CD4-positive, alpha-beta memory T cell (primary cell): Measurements from ENCODE around the gene RPS3. TPM values are rescaled to one million over a fixed set of nuclear protein-coding genes. Genes with fewer than 3 reads are reported as not detected.
"Not testable (repeated sequence)": the region's sequence is repeated elsewhere in the genome, so short reads cannot be mapped to it uniquely, and the experiment has no call there.

Experiments used
- CTCF ChIA-PET: fragments of 350-600 bp; sonication (Branson Sonifier 250); formaldehyde crosslinking; loops from one replicate; lab custom pipeline; 2021; ENCODE audit warnings: inconsistent platforms; ENCODE audit not compliant: partially characterized antibody; lab: Charles Lee
- POLR2A ChIA-PET: fragments of 350-600 bp; sonication (Branson Sonifier 250); formaldehyde crosslinking; loops from one replicate; lab custom pipeline; 2021; ENCODE audit not compliant: partially characterized antibody; lab: Charles Lee
- DNase-seq, 5 donors: peaks; one replicate each; pipeline versions ENCODE4 v3.0.0 to v3.0.0-alpha.2; 2020 to 2022; ENCODE audit warnings: mixed read lengths in 1 of 5
- H3K27ac ChIP-seq: one replicate; pipeline ENCODE4 v1.7.0; 2013; ENCODE audit warnings: low read depth, low read length
- H3K27me3 ChIP-seq: 2 replicates; pipeline ENCODE4 v1.7.0; 2013; ENCODE audit warnings: mild to moderate bottlenecking, low read length, moderate library complexity; ENCODE audit not compliant: insufficient read depth
- H3K36me3 ChIP-seq: 2 replicates; pipeline ENCODE4 v1.7.0; 2013; ENCODE audit warnings: mild to moderate bottlenecking, low read length, moderate library complexity; ENCODE audit not compliant: insufficient read depth
- H3K4me1 ChIP-seq: 2 replicates; pipeline ENCODE4 v1.7.0; 2013; ENCODE audit warnings: mild to moderate bottlenecking, low read length, moderate library complexity; ENCODE audit not compliant: insufficient read depth
- H3K4me3 ChIP-seq, 2 donors: one replicate each; pipeline ENCODE4 v1.7.0; 2013; ENCODE audit warnings: low read length in 2 of 2, mild to moderate bottlenecking in 1 of 2
- H3K9me3 ChIP-seq, 2 donors: one replicate each; pipeline ENCODE4 v1.7.0; 2013; ENCODE audit warnings: low read length in 2 of 2, control low read depth in 1 of 2; ENCODE audit not compliant: control insufficient read depth in 1 of 2
- H3K27ac Mint-ChIP-seq, 7 donors: one replicate each; pipeline ENCODE4 v1.8.0; 2020 to 2021; ENCODE audit warnings: mixed read lengths in 7 of 7, mild to moderate bottlenecking in 6 of 7, inconsistent platforms in 3 of 7, moderate library complexity in 3 of 7
- H3K27me3 Mint-ChIP-seq, 2 donors: one replicate each; pipeline ENCODE4 v1.8.0; 2020 to 2021; ENCODE audit warnings: mixed read lengths in 2 of 2
- H3K36me3 Mint-ChIP-seq, 2 donors: one replicate each; pipeline ENCODE4 v1.8.0; 2020 to 2021; ENCODE audit warnings: mixed read lengths in 2 of 2, inconsistent platforms in 1 of 2, mild to moderate bottlenecking in 1 of 2
- H3K4me1 Mint-ChIP-seq, 4 donors: one replicate each; pipeline ENCODE4 v1.8.0; 2020 to 2021; ENCODE audit warnings: mixed read lengths in 4 of 4, mild to moderate bottlenecking in 1 of 4
- H3K4me3 Mint-ChIP-seq, 8 donors: one replicate each; pipeline ENCODE4 v1.8.0; 2020 to 2021; ENCODE audit warnings: mixed read lengths in 8 of 8, mild to moderate bottlenecking in 7 of 8, moderate library complexity in 6 of 8, inconsistent platforms in 3 of 8
- H3K9me3 Mint-ChIP-seq, 8 donors: one replicate each; pipeline ENCODE4 v1.8.0; 2020 to 2021; ENCODE audit warnings: mixed read lengths in 8 of 8, mild to moderate bottlenecking in 5 of 8, inconsistent platforms in 3 of 8, moderate library complexity in 1 of 8
- intact Hi-C: fragments of 100-400 bp; cut with micrococcal nuclease; formaldehyde crosslinking; loops from one replicate; pipeline ENCODE4 v1.15.1; 2023
- polyA plus RNA-seq, 2 donors: library from polyadenylated mRNA; unstranded; fragments of 300-500 nt; fragmentation: Illumina TruSeq; gene quantifications; one replicate each; pipeline ENCODE4 v1.2.3, GENCODE V29; 2021
- total RNA-seq, 2 experiments: library from RNA; stranded (reverse); gene quantifications; one replicate each; pipeline ENCODE4 v1.2.3, GENCODE V29; 2021

Gene RPS3
- total and polyA plus RNA-seq, 4 experiments from 2014 or later = 4,846 to 5,812 (median 5,249) TPM

GRCh38 chr11:75351791-75352587 lies 47.3 kb upstream of the RPS3 start:
- Mint-ChIP-seq H3K4me3 (peak overlapping the region; percentile 90 to 96 (median 94)), H3K27ac (peak overlapping the region; percentile 87 to 96 (median 93)), H3K4me1 (peaks cover 40 to 73% (median 55%) of the 10 kb centered on the region in 4 donors), H3K9me3 (no peaks in the 10 kb centered on the region), H3K27me3 (no peaks in the 10 kb centered on the region), H3K36me3 (peaks cover 0 to 12% of the 10 kb centered on the region in 2 donors)
- ChIA-PET POLR2A (interaction anchor here (0.8 to 5.0 kb wide), 16 partner anchors 10 to 173 kb away, joined by 3 to 113 read pairs (median 6); partner anchors contain the start of gene RPS3), CTCF (interaction anchor here (0.9 to 6.6 kb wide), 11 partner anchors 10 to 76 kb away, joined by 3 to 43 read pairs (median 6); no protein-coding TSS in a partner anchor)
- H3K9me3 ChIP-seq = no peaks in the 10 kb centered on the region
- no peaks in the 10 kb centered on the region for H3K36me3 ChIP-seq
- intact Hi-C loops = loop anchor here (2.0 kb wide), 1 partner anchor 23 kb away; no protein-coding TSS in a partner anchor
- H3K27ac ChIP-seq = peak overlapping the region; percentile 75
- no peaks in the 10 kb centered on the region for H3K27me3 ChIP-seq
- H3K4me1 ChIP-seq = peaks cover 49% of the 10 kb centered on the region
- peak; percentile 70 to 80 (median 74) for DNase-seq
- peak overlapping the region; percentile 77 to 83 for H3K4me3 ChIP-seq

- peaks cover 41% of the 10 kb centered on the region for H3K4me1 ChIP-seq
- ChIA-PET CTCF (interaction anchor here (0.9 to 6.6 kb wide), 9 partner anchors 10 to 76 kb away, joined by 3 to 43 read pairs (median 6); no protein-coding TSS in a partner anchor), POLR2A (interaction anchor here (0.8 to 5.0 kb wide), 13 partner anchors 10 to 172 kb away, joined by 3 to 113 read pairs (median 7); partner anchors contain the start of gene RPS3)
- Mint-ChIP-seq H3K27me3 (no peaks in the 10 kb centered on the region), H3K36me3 (peaks cover 0 to 12% of the 10 kb centered on the region in 2 donors), H3K4me3 (peak overlapping the region; percentile 90 to 96 (median 94)), H3K9me3 (no peaks in the 10 kb centered on the region), H3K4me1 (peaks cover 35 to 66% (median 49%) of the 10 kb centered on the region in 4 donors), H3K27ac (peak overlapping the region; percentile 87 to 96 (median 92))
- intact Hi-C loops = no loop called here
- peak overlapping the region; percentile 77 to 83 for H3K4me3 ChIP-seq
- no peaks in the 10 kb centered on the region for H3K9me3 ChIP-seq
- no peaks in the 10 kb centered on the region for H3K36me3 ChIP-seq
- DNase-seq = peak in 1 of 5 donors; percentile 38
- no peaks in the 10 kb centered on the region for H3K27me3 ChIP-seq
- H3K27ac ChIP-seq = peak overlapping the region; percentile 75
Observed at GRCh38 chr11:75352588-75353206, 46.6 kb upstream of the RPS3 start.

GRCh38 chr11:75355051-75355450 lies 44.3 kb upstream of the RPS3 start:
- no peak overlapping the region for H3K27ac ChIP-seq
- intact Hi-C loops = no loop called here
- ChIA-PET POLR2A (interaction anchor here (0.7 kb wide), 1 partner anchor 122 kb away, joined by 3 read pairs; no protein-coding TSS in a partner anchor), CTCF (interaction anchor here (1.3 to 1.4 kb wide), 2 partner anchors 14 to 26 kb away, joined by 4 to 5 read pairs; no protein-coding TSS in a partner anchor)
- H3K36me3 Mint-ChIP-seq = peaks cover 0 to 12% of the 10 kb centered on the region in 2 donors
- no peak for DNase-seq
- no peak overlapping the region for H3K4me3 ChIP-seq
- H3K9me3 ChIP-seq = no peaks in the 10 kb centered on the region
- no peaks in the 10 kb centered on the region for H3K9me3 Mint-ChIP-seq
- peaks cover 19% of the 10 kb centered on the region for H3K4me1 ChIP-seq
- no peak overlapping the region for H3K4me3 Mint-ChIP-seq
- H3K27me3 ChIP-seq = no peaks in the 10 kb centered on the region
- H3K36me3 ChIP-seq = no peaks in the 10 kb centered on the region
- no peaks in the 10 kb centered on the region for H3K27me3 Mint-ChIP-seq
- peak overlapping the region in 2 of 7 donors; percentile 6 to 57 for H3K27ac Mint-ChIP-seq
- H3K4me1 Mint-ChIP-seq = peaks cover 20 to 43% (median 29%) of the 10 kb centered on the region in 4 donors

DNA sequence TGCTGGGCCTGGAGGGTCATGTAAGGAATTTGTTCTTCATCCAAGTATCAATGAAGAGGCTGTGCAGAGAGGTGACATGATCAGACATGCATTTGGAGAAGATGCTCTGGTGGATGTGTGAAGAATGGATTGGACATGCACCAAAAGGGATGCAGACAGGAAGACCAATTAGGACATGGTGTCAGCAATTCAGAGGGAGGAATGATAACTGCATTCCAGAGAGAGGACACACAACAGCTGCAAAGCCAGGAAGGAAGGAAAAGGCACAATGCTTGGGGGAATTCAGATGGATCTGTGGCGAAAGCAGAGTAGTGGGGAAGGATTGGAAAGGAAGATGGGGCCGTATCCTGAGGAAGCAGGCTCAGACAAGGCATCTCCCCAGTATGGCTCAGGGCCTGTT lies 42.7 kb upstream of the RPS3 start:
- no peak for DNase-seq
- Histone ChIP-seq H3K27me3 (no peaks in the 10 kb centered on the region), H3K27ac (no peak overlapping the region), H3K36me3 (no peaks in the 10 kb centered on the region), H3K4me1 (peaks cover 9% of the 10 kb centered on the region), H3K9me3 (no peaks in the 10 kb centered on the region), H3K4me3 (no peak overlapping the region)
- H3K4me1 Mint-ChIP-seq = peaks cover 11 to 29% (median 19%) of the 10 kb centered on the region in 4 donors
- intact Hi-C loops = no loop called here
- H3K27ac Mint-ChIP-seq = peak overlapping the region in 1 of 7 donors; percentile 71
- no peaks in the 10 kb centered on the region for H3K9me3 Mint-ChIP-seq
- peaks cover 0 to 6% of the 10 kb centered on the region in 2 donors for H3K36me3 Mint-ChIP-seq
- no peaks in the 10 kb centered on the region for H3K27me3 Mint-ChIP-seq
- ChIA-PET POLR2A (interaction anchor here (0.6 to 1.0 kb wide), 2 partner anchors 16 to 151 kb away, joined by 3 to 4 read pairs; no protein-coding TSS in a partner anchor), CTCF (interaction anchor here (0.9 to 1.4 kb wide), 2 partner anchors 25 to 81 kb away, joined by 3 to 8 read pairs; no protein-coding TSS in a partner anchor)
- no peak overlapping the region for H3K4me3 Mint-ChIP-seq

DNA sequence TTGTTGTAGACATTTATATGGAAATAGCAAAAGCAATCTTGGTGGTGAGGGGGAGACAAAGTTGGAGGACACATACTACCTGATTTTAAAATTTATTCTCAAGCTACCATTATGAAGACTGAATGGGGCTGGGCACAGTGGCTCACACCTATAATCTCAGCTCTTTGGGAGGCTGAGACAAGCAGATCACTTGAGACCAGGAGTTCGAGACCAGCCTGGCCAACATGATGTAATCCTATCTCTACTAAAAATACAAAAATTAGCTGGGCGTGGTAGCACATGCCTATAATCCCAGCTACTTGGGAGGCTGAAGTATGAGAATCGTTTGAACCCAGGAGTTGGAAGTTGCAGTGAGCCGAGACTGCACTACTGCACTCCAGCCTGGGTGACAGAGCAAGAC lies 37.0 kb upstream of the RPS3 start:
- intact Hi-C loops, H3K36me3 ChIP-seq, H3K4me3 Mint-ChIP-seq, H3K27me3 Mint-ChIP-seq, H3K4me3 ChIP-seq, H3K36me3 Mint-ChIP-seq, H3K27ac ChIP-seq, H3K9me3 ChIP-seq, H3K27me3 ChIP-seq, H3K4me1 Mint-ChIP-seq, H3K9me3 Mint-ChIP-seq, H3K27ac Mint-ChIP-seq, DNase-seq, H3K4me1 ChIP-seq: not testable (repeated sequence)
- ChIA-PET CTCF (interaction anchor here (1.1 to 1.9 kb wide), 3 partner anchors 20 to 33 kb away, joined by 5 to 8 read pairs (median 5); no protein-coding TSS in a partner anchor), POLR2A (interaction anchor here (0.7 to 1.7 kb wide), 2 partner anchors 9 to 33 kb away, joined by 3 to 5 read pairs; no protein-coding TSS in a partner anchor)

DNA sequence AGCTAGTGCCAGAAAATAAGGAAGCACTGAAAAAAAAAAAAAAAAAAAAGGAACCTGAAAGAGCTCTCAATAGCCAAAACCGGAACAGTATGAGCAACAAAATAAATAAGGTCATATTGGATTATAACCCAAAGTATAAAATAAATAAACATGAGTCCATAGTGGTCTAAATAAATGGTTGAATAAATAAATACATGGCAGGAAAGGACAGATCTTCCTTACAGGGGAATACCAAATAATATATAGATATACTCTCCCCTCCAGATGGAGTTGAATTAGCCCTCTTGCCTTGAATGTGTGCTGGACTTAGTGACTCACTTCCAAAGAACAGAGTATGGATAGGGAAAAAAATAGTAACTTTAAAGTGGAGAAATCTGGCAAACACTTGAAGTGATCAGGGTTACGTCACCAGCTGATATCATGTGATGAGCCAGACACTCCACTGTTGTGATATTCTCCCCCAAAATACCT lies 33.6 kb upstream of the RPS3 start:
- Histone ChIP-seq H3K4me3 (no peak overlapping the region), H3K27me3 (no peaks in the 10 kb centered on the region), H3K36me3 (no peaks in the 10 kb centered on the region), H3K4me1 (no peaks in the 10 kb centered on the region), H3K9me3 (no peaks in the 10 kb centered on the region), H3K27ac (no peak overlapping the region)
- Mint-ChIP-seq H3K4me1 (peaks cover 0 to 7% (median 2%) of the 10 kb centered on the region in 4 donors), H3K27ac (no peak overlapping the region), H3K27me3 (peaks cover 2% of the 10 kb centered on the region in 2 donors), H3K9me3 (peaks cover 0 to 10% (median 4%) of the 10 kb centered on the region in 8 donors), H3K4me3 (no peak overlapping the region), H3K36me3 (peaks cover 0 to 3% of the 10 kb centered on the region in 2 donors)
- intact Hi-C loops = no loop called here
- ChIA-PET CTCF (interaction anchor here (0.7 to 1.0 kb wide), 2 partner anchors 23 to 142 kb away, joined by 3 read pairs; no protein-coding TSS in a partner anchor), POLR2A (no interaction called here)
- no peak for DNase-seq
